ENCODE measurements around the gene UIMC1.

DNA sequence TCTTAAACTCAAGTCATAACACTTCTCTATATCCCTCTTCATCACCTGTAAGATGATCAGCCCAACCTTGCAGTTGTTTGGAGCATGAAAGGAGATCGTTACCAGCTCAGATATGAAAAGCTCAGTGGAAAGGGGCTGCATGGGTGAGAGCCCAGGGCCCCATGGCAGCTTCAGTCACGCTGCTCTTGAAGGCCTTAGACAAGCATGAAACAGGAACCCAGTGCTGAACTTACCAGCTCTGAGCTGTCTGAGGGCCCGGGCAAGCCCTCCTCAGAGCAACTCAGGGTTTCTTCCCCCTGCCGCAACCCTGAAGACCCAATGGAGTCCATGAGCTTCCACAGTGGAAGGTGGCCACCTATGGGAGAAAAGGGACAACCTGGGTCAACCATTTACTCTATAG is 110.7 kb downstream of the UIMC1 start:
- TF ChIP-seq CTCF (IDR thresholded peaks at IDR 0.05), result no peak
- TF ChIP-seq, protein P1, sequence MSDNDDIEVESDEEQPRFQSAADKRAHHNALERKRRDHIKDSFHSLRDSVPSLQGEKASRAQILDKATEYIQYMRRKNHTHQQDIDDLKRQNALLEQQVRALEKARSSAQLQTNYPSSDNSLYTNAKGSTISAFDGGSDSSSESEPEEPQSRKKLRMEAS (IDR thresholded peaks at IDR 0.05; ENCODE audit: low read depth), result no peak
